ENCODE measurements around the gene GOLGA6D.

The GOLGA6D gene

DNA sequence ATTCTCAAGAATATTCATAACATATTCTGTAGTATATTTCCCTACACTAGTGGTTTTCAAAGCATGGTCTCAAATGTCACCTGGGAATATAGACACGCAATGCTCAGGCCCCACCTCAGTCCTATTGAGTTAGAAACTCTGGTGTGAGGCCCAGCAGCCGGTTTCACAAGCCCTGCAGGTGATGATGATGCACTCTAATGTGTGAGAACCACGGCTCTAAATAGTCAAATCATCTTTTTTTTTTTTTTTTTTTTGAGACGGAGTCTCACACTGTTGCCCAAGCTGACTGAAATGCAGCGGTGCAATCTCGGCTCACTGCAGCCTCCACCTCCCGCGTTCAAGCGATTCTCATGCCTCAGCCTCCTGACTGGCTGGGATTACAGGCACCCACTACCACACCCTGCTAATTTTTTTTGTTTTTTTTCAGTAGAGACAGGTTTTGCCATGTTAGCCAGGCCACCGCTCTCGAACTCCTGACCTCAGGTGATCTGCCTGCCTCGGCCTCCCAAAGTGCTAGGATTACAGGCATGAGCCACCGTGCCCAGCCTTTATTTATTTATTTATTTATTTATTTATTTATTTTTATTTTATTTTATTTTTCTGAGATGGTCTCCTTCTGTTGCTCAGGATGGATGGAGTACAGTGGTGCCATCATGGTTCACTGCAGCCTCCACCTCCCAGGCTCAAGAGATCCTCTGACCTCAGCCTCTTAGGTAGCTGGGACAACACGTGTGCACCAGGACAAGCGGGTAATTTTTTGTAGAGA lies 51.2 kb downstream of the GOLGA6D start (continued):
- peak; percentile 30; the same call in 1 of the 2 replicates for TF ChIP-seq ZBTB8A (tag by site-specific recombination; IDR thresholded peaks at IDR 0.05)
- TF ChIP-seq, protein P1, sequence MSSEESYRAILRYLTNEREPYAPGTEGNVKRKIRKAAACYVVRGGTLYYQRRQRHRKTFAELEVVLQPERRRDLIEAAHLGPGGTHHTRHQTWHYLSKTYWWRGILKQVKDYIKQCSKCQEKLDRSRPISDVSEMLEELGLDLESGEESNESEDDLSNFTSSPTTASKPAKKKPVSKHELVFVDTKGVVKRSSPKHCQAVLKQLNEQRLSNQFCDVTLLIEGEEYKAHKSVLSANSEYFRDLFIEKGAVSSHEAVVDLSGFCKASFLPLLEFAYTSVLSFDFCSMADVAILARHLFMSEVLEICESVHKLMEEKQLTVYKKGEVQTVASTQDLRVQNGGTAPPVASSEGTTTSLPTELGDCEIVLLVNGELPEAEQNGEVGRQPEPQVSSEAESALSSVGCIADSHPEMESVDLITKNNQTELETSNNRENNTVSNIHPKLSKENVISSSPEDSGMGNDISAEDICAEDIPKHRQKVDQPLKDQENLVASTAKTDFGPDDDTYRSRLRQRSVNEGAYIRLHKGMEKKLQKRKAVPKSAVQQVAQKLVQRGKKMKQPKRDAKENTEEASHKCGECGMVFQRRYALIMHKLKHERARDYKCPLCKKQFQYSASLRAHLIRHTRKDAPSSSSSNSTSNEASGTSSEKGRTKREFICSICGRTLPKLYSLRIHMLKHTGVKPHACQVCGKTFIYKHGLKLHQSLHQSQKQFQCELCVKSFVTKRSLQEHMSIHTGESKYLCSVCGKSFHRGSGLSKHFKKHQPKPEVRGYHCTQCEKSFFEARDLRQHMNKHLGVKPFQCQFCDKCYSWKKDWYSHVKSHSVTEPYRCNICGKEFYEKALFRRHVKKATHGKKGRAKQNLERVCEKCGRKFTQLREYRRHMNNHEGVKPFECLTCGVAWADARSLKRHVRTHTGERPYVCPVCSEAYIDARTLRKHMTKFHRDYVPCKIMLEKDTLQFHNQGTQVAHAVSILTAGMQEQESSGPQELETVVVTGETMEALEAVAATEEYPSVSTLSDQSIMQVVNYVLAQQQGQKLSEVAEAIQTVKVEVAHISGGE (tag by site-specific recombination; conservative IDR thresholded peaks at IDR 0.05; ENCODE audit: low read depth), result 0 out of 2 replicates have a peak, but pooled peaks have one; percentile 20

DNA sequence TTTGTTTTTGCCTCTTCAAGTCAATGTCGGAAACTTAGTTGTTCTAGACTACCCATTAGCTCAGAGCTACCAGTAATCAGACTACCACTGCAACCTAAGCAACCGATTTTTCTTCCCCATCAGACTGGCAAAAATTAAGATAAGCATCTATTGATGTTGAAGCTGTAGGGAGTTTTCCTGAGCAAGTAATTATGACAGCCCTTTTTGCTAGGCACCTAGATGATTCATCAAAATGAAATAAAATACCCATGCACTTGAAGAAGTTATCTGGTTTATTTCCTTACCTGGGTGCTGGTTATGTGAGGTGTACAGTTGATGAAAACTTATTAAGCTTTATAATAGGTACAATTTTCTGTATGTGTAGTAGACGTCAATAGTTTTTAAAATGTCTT lies 52.7 kb downstream of the GOLGA6D start:
- 0 out of 2 replicates have a peak, but pooled peaks have one; percentile 6 for TF ChIP-seq ZNF10 (tag by site-specific recombination; IDR thresholded peaks at IDR 0.05)
- TF ChIP-seq ZNF664 (tag by site-specific recombination; IDR thresholded peaks at IDR 0.05), result peak; percentile 72; the same call in 1 of the 2 replicates
- TF ChIP-seq ZBTB20 (tag by site-specific recombination; IDR thresholded peaks at IDR 0.05), result no peak
- TF ChIP-seq, protein P2, sequence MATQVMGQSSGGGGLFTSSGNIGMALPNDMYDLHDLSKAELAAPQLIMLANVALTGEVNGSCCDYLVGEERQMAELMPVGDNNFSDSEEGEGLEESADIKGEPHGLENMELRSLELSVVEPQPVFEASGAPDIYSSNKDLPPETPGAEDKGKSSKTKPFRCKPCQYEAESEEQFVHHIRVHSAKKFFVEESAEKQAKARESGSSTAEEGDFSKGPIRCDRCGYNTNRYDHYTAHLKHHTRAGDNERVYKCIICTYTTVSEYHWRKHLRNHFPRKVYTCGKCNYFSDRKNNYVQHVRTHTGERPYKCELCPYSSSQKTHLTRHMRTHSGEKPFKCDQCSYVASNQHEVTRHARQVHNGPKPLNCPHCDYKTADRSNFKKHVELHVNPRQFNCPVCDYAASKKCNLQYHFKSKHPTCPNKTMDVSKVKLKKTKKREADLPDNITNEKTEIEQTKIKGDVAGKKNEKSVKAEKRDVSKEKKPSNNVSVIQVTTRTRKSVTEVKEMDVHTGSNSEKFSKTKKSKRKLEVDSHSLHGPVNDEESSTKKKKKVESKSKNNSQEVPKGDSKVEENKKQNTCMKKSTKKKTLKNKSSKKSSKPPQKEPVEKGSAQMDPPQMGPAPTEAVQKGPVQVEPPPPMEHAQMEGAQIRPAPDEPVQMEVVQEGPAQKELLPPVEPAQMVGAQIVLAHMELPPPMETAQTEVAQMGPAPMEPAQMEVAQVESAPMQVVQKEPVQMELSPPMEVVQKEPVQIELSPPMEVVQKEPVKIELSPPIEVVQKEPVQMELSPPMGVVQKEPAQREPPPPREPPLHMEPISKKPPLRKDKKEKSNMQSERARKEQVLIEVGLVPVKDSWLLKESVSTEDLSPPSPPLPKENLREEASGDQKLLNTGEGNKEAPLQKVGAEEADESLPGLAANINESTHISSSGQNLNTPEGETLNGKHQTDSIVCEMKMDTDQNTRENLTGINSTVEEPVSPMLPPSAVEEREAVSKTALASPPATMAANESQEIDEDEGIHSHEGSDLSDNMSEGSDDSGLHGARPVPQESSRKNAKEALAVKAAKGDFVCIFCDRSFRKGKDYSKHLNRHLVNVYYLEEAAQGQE (tag by site-specific recombination; IDR thresholded peaks at IDR 0.05), result no peak
- TF ChIP-seq ZFP37 (tag by site-specific recombination; IDR thresholded peaks at IDR 0.05), result no peak
- TF ChIP-seq WT1 (tag by site-specific recombination; IDR thresholded peaks at IDR 0.05), result peak; percentile 37; the same call in 1 of the 2 replicates
- Histone ChIP-seq H3K36me3 (ENCODE audit: control insufficient read depth in 2 of 2, insufficient read depth in 1 of 2, low read length in 2 of 2) (peaks cover under 1 to 20% of the 10 kb centered on the region in 2 experiments; a peak in 2 of 3 replicates), H3K27ac (ENCODE audit: extremely low read depth, low read depth, low read length) (peak overlapping the region; percentile 14; the same call in 1 of the 2 replicates), H3K4me3 (ENCODE audit: low read depth, low read length) (peak overlapping the region; percentile 87), H3K4me1 (ENCODE audit: control insufficient read depth, insufficient read depth, low read length) (peaks cover 6% of the 10 kb centered on the region; the same call in 1 of the 2 replicates), H3K9me3 (ENCODE audit: control insufficient read depth, insufficient read depth, low read depth, low read length) (no peaks in the 10 kb centered on the region)
- ChIA-PET POLR2A (interaction anchor here (0.6 to 3.0 kb wide), 7 partner anchors 12 to 581 kb away, joined by 3 to 15 read pairs (median 4); partner anchors contain the start of genes C15orf39, MAN2C1 and SIN3A), CTCF (interaction anchor here (0.7 to 2.0 kb wide), 4 partner anchors 9 to 565 kb away, joined by 3 to 8 read pairs (median 6); partner anchors contain the start of gene MAN2C1)

DNA sequence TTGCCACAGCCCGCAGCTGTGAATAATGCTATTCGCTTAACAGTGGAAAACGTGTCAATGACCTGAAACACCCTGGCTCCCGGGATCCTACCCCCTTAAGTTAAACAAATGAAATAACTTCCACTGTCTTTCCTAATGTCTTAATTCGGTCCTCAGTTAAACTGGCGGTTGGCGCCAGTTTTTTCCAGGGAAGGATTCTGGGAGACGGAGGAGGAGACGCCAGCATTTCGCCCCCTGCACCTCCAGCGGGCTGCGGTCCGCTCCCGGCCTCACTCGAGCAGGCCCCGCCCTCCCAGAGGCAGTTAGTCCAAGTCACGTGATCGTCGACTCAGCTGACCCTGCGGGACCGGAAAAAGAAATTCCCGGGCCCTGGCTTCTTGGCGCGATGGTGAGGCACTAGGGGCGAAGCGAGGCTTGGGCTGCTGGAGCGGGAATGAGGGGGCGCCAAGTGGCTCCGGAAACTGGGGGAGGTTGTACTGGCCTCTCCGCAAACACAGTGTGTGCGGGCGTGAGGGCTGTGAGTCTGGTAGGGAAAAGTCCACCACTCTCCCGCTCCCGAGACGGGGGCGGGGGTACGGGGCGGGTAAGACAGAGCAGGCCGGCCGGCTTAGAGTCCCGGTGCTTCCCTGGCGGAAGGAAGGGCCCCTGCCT lies 53.2 kb downstream of the GOLGA6D start, which contains the start of gene COMMD4:
TSS of gene COMMD4 (plus strand) at position 359 of the 651 bp plus-strand sequence. CDS start at position 386, 27 bp downstream.
- ChIA-PET CTCF (interaction anchor here (0.7 to 2.0 kb wide), 4 partner anchors 9 to 566 kb away, joined by 3 to 8 read pairs (median 6); partner anchors contain the start of gene MAN2C1), POLR2A (interaction anchor here (1.0 to 3.0 kb wide), 6 partner anchors 12 to 303 kb away, joined by 3 to 15 read pairs (median 4); partner anchors contain the start of genes C15orf39, MAN2C1 and SIN3A)
- H3K4me3 ChIP-seq (ENCODE audit: low read depth, low read length), result peak within 1 kb of the TSS; percentile 87
- H3K4me1 ChIP-seq (ENCODE audit: control insufficient read depth, insufficient read depth, low read length), result peaks cover 6% of the 10 kb centered on the region; the same call in 1 of the 2 replicates
- no peaks in the 10 kb centered on the region for H3K9me3 ChIP-seq (ENCODE audit: control insufficient read depth, insufficient read depth, low read depth, low read length)
- H3K27ac ChIP-seq (ENCODE audit: extremely low read depth, low read depth, low read length), result peak within 1 kb of the TSS; percentile 14; the same call in 1 of the 2 replicates
- H3K36me3 ChIP-seq (ENCODE audit: control insufficient read depth in 2 of 2, insufficient read depth in 1 of 2, low read length in 2 of 2), result peaks cover 5 to 22% of the 10 kb centered on the region in 2 experiments; a peak in 2 of 3 replicates
- TF ChIP-seq ZSCAN16 (tag by site-specific recombination; IDR thresholded peaks at IDR 0.05) (no peak), ZNF2 (tag by site-specific recombination; IDR thresholded peaks at IDR 0.05) (peak; percentile 70), ZNF223 (tag by site-specific recombination; IDR thresholded peaks at IDR 0.05) (no peak), ZNF555 (tag by site-specific recombination; conservative IDR thresholded peaks at IDR 0.05) (no peak), ZNF677 (tag by site-specific recombination; IDR thresholded peaks at IDR 0.05) (no peak), ZNF629 (tag by site-specific recombination; IDR thresholded peaks at IDR 0.05) (peak; percentile 87), IKZF3 (tag by site-specific recombination; IDR thresholded peaks at IDR 0.05) (peak; percentile 95), KLF16 (tag by site-specific recombination; IDR thresholded peaks at IDR 0.05) (peak; percentile 95), ZNF211 (tag by site-specific recombination; IDR thresholded peaks at IDR 0.05; ENCODE audit: low read depth) (no peak), KLF9 (tag by site-specific recombination; IDR thresholded peaks at IDR 0.05; ENCODE audit: low read depth) (peak; percentile 85), ZNF112 (tag by site-specific recombination; IDR thresholded peaks at IDR 0.05) (no peak), ZNF114 (tag by site-specific recombination; IDR thresholded peaks at IDR 0.05) (no peak), HOXD13 (CRISPR knock-in tag; IDR thresholded peaks at IDR 0.05; ENCODE audit: borderline replicate concordance) (no peak), ZNF621 (tag by site-specific recombination; IDR thresholded peaks at IDR 0.05) (no peak)
- TF ChIP-seq, protein P3, sequence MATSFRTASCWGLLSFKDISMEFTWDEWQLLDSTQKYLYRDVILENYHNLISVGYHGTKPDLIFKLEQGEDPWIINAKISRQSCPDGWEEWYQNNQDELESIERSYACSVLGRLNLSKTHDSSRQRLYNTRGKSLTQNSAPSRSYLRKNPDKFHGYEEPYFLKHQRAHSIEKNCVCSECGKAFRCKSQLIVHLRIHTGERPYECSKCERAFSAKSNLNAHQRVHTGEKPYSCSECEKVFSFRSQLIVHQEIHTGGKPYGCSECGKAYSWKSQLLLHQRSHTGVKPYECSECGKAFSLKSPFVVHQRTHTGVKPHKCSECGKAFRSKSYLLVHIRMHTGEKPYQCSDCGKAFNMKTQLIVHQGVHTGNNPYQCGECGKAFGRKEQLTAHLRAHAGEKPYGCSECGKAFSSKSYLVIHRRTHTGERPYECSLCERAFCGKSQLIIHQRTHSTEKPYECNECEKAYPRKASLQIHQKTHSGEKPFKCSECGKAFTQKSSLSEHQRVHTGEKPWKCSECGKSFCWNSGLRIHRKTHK (tag by site-specific recombination; IDR thresholded peaks at IDR 0.05), result no peak
